Measurements from ENCODE around the gene SLC2A4RG.

The SLC2A4RG gene

DNA sequence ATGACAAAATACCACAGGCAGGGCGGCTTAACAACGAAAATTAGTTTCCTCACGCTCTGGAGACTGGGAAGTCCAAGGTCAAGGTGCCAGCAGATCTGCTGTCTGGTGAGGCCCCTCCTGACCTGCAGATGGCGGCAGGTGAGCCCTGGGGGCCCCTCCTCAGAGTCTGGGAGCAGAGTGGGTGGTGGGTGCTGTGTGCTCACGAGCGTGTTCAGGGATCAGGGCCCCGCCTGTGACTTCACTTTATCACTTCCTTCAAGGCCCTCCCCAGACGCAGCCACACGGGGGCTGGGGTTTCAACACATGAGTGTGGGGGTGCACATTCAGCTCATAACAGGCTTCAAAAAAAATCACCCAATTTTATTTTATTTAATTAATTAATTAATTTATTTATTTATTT lies 39.3 kb downstream of the SLC2A4RG start:
- no peak for DNase-seq

DNA sequence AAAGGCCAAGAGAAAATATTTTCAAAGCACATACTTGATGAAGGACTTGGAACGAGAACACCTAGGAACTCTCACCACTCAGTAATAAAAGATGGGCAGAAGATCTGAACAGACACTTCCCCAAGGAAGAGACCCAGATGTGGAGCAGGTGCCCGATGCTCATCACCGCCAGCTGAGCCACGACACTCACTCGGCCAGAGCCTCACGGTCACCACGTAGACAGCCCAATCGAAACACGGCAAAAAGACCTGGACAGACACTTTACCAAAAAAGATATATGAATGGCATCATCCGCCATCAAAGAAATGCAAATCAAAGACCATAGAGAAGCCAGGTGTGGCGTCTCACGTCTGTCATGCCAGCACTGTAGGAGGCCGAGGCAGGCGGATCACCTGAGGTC lies 41.6 kb downstream of the SLC2A4RG start:
- DNase-seq: no peak

DNA sequence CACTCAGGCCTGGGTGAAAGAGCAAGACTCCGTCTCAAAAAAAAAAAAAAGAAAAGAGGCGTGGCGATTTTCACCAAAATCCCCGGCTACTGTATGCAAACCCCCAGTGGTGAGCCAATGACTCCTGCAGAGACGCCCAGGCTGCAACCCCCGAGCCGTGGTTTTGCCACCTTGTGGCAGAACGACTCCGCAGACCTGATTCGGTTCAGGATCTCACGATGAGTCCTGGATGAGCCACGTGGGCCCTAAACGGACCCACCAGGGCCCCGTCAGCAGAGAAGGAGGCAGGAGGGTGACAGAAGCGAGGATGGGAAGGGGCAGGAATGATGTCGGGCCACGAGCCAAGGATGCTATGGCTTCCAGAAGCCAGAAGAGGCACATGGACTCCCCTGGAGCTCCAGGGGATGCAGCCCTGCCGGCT lies 42.5 kb downstream of the SLC2A4RG start:
- DNase-seq: no peak

DNA sequence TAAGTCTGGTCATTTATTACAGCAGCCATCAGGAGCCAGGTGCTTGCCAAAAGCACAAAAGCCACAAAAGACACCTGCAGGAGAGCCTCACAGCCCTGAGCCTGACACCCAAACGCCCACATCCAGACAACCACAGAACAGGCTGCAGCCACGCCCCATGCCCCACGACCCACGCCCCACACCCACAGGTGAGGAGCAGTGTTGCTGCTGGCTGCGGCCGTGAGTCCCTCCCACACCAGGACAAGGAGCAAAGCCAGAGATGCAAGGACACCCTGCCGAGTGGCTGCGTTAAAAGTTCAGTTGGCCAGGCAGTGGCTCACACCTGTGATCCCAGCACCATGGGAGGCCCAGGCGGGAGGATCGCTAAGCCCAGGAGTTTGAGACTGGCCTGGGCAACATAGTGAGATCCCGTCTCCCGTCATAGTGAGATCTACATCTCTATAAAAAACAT lies 43.0 kb downstream of the SLC2A4RG start:
- no peak for DNase-seq

DNA sequence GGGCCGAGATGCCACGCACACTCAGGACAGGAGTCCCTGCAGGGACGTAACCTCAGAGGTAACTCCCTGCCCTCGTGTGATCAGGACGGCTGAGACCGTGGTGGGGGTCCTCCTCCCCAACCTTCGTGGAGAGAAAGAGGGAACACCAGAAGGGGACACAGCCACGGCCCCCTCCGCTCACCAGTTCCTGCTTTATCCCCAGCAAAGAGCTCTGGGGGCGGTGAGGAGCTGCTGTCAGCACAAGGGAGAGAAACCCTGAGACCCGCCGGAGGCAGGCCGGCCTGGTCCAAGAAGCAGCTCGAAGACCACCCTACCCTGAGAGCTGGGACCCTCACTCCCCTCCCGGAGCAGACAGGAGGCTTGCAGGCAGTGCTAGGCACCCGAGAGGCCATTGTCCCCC lies 44.4 kb downstream of the SLC2A4RG start:
- DNase-seq: no peak

DNA sequence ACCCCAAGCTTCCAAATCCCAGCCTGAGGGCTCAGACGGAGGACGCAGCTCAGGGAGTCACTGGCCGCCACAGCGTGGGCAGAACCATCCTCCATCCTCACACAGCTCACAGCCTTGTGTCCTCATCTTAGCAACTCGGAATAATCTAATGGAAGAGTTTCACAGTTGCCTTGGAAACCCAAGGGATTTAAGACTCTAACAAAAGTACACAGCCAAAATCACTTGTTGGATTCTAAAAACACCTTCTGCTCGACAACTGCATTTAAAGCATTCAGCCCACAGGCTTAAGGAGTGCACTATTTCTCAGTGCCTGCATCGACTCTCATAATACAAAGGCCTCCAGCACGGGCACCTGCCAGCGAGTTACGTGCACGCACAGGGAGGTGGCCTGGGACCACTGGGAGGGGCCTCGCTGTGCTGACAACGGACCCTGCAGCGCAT lies 46.1 kb downstream of the SLC2A4RG start:
- DNase-seq: no peak

DNA sequence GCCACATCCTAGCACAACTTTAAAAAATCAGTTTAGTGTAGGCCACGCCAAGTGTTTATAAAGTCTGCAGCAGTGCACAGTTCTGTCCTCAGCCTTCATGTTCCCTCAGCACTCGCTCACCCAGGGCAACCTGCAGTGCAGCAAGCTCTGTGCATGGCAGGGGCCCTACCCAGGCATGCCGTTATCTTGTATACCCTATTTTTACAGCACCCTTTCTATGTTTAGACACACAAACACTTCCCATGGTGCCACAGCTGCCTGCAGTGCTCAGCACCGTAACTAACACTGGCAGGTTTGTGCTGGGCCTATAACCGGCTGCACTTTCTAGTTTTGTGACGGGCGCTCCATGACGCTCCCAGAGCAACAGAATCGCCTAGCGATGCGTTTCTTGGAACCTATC lies 47.7 kb downstream of the SLC2A4RG start:
- DNase-seq: no peak

DNA sequence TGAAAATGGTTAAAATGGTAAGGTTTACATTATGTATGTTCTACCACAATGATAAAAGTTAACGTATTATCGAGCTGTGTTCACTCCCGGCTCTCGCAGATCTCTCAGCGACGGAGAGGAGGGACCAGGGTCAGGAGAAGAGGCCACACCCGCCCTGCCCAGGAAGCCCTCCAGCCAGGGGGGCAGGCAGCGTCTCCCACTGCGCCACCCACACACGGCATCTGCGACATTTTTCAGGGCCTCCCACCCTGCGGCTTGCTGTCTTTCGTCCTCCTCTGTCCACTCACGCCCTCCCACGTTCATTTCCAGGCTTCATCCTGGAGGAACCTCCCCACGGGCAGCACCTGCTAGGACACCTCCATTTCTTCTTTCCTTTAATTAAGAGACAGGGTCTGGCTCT lies 48.2 kb downstream of the SLC2A4RG start:
- no peak for DNase-seq

DNA sequence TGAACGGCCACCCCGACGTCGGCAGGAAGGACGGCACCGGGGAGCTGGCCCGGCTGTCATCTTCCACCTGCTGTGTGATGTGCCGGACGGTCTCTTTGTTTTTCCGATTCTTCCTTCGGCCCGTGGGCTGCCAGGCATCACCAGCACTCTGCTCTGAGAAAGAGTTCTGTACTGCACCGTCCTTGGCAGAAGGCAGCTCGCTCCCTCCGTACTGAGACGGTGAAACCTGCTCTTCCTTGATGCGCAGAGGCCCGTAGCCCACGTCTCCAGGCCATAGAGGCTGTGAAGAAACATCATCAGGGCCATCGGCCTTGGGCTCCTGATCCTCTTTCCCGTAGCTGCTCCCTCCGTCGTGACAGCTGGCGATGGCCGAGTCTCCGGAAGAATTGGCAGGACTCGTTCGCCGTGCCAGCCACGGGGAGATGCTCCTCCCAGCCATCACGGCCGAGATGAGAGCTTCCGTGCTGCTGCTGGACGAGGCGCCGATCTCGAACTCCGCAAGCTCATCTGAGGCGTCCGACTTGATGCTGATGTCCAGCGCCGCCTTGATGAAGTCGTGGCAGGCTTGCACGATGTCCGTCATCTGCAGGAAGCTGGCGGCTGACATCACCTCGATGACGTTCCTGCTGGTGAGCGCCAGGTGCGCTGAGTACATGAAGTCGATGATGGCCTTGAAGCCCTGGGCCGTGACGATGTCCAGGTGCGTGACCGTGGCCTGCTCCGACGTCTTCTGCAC lies 50.4 kb downstream of the SLC2A4RG start:
- no peak for DNase-seq

DNA sequence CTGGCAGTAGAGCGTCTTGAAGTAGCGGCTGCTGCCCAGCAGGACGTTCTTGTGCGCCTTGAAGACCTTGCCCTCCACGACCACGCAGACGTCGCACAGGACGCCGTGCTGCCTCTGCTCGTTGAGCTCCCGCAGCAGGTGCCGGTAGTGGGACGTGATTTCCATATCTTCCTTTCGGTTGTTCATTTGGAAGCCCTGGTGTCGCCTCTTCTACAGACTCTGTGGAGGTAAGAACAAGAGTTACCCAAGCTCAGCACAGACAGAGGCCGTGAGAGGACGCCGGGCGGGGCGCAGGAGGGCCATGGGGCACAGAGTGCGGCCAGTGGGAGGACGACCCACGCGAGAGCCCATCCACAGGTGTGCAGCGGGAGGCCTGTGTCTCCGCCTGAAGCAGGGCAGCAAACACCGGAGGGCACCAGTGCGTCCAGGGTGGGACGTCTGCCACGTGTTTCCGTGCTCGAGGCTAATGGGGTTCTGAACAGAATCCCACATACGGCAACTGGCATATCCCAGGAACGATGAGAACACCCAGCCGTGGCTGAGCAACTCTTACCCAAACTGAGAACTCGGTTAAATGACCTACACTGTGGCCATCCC lies 51.1 kb downstream of the SLC2A4RG start:
- DNase-seq: no peak

DNA sequence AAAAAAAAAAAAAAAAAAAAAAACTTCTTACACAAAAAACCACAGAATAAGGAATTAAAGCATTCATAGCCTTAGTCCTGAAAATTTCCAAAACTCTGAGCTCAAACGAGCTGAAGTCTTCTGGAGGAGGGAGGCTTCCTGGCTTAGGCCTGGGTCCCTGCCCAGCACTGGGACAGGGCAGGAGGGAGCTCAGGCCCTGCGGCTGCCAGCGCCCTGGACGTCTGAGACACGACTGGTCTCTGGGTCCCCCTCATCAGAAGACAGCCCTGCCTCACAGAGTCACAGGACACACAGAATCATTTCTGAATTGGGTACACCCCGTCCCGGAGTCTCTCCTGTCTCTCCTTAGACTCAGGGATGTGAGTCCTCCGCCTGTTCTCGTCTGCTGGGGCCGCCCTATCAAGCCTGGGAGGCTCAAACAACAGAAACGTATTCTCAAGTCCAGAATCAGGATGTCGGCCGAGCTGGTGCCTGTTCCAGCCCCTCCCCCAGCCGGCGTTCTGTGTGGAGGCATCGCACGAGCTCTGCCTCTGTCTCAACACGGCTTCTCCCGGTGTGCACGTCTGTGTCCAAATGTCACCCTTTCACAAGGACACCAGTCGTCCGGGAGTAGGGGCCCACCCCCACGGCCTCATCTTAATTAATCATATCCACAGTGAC lies 52.1 kb downstream of the SLC2A4RG start:
- DNase-seq: no peak

DNA sequence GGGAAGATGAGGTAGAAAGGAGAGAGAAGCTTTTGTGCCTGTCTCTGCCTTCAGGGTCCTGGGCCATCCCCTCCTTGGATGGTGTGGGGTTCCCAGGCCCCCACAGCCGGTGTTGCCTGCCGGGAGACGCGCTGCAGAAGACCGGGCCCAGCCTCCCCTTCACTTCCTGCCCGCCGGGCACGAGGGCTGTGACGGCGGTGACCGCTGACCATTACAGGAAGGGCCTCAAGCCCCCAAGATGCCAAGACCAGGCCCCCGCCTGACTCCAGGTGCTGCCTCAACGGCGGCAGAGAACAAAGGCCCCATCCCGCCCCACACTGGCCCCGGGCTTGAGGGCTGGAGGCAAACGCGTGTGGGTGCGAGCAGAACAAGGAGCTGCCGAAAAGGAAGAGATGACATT lies 53.3 kb downstream of the SLC2A4RG start:
- no peak for DNase-seq

All from NK-92 treated with Interleukin-12 subunit alpha and Interleukin-12 subunit beta, amount 100 ng/mL, for 24 hours (cell line).